ENCODE measurements around the gene NKRF.

GRCh38 chrX:119618439-119618838 lies 12.2 kb upstream of the NKRF start:
- TF ChIP-seq CTCF (conservative IDR thresholded peaks at IDR 0.05; ENCODE audit: low read length), result no peak
- TF ChIP-seq EZH2phosphoT487 (IDR thresholded peaks at IDR 0.05; ENCODE audit: borderline replicate concordance, low read depth, low read length), result no peak

Measured in OCI-LY7 (cell line).